Sigmoid colon (tissue), 4 donors: ENCODE data around the gene GRID1.

Experiments
- EP300 ChIP-seq, 4 donors: sonication (generic); formaldehyde crosslinking; IDR thresholded peaks; one replicate each; pipeline ENCODE4 v1.6.1; 2017; ENCODE audit warnings: antibody characterized with exemption in 4 of 4
- POLR2A ChIP-seq, 2 donors: fragments of 450-650 bp; IDR thresholded peaks; one replicate each; pipeline ENCODE4 v1.6.1; 2016; ENCODE audit warnings: antibody characterized with exemption in 2 of 2, mild to moderate bottlenecking in 2 of 2, moderate library complexity in 2 of 2

GRCh38 chr10:86180861-86181260 lies 185.7 kb downstream of the GRID1 start:
- no peak for TF ChIP-seq POLR2A (IDR thresholded peaks at IDR 0.05)
- no peak for TF ChIP-seq EP300 (IDR thresholded peaks at IDR 0.05)
